MCF 10A (cell line): ENCODE measurements around the gene ABCC12. TPM values are rescaled to one million over a fixed set of nuclear protein-coding genes. Genes with fewer than 3 reads are reported as not detected.

Source experiments
- BruUV-seq: library from RNA; stranded (reverse); fragments of 400-500 nt; replicated peaks from 2 replicates; lab custom pipeline; 2021; lab: Mats Ljungman, UMichigan
- CTCF ChIA-PET: fragments of 300-600 bp; sonication (Branson Sonifier 250); formaldehyde crosslinking; extraction: SDS; loops from one replicate; lab custom pipeline; 2021; ENCODE audit warnings: antibody characterized with exemption, inconsistent platforms; lab: Yijun Ruan, JAX
- POLR2A ChIA-PET: fragments of 300-600, 350-650 bp; sonication (Branson Sonifier 250); formaldehyde crosslinking; extraction: SDS; loops from one replicate; lab custom pipeline; 2020; ENCODE audit warnings: antibody characterized with exemption, inconsistent platforms; lab: Yijun Ruan, JAX
- DNase-seq: peaks from one replicate; pipeline ENCODE4 v3.0.0-alpha.2; 2018; ENCODE audit not compliant: unreplicated experiment
- H3K27ac Mint-ChIP-seq: one replicate; pipeline ENCODE4 v1.8.0; 2022; ENCODE audit warnings: mild to moderate bottlenecking, low read depth, mixed read lengths; ENCODE audit not compliant: unreplicated experiment
- H3K27me3 Mint-ChIP-seq: one replicate; pipeline ENCODE4 v1.8.0; 2022; ENCODE audit warnings: mixed read lengths; ENCODE audit not compliant: insufficient read depth, unreplicated experiment
- H3K36me3 Mint-ChIP-seq: one replicate; pipeline ENCODE4 v1.8.0; 2022; ENCODE audit warnings: mild to moderate bottlenecking, moderate library complexity, mixed read lengths; ENCODE audit not compliant: insufficient read depth, unreplicated experiment
- H3K4me1 Mint-ChIP-seq: one replicate; pipeline ENCODE4 v1.8.0; 2022; ENCODE audit warnings: mixed read lengths; ENCODE audit not compliant: insufficient read depth, unreplicated experiment
- H3K4me3 Mint-ChIP-seq: one replicate; pipeline ENCODE4 v1.8.0; 2022; ENCODE audit warnings: mild to moderate bottlenecking, moderate library complexity, mixed read lengths; ENCODE audit not compliant: unreplicated experiment
- H3K9me3 Mint-ChIP-seq: one replicate; pipeline ENCODE4 v1.8.0; 2022; ENCODE audit warnings: mixed read lengths; ENCODE audit not compliant: unreplicated experiment
- CTCF ChIP-seq: fragments of 200-600 bp; IDR thresholded peaks from one replicate; pipeline ENCODE4 v1.8.0; 2022; ENCODE audit warnings: antibody characterized with exemption, mild to moderate bottlenecking; ENCODE audit not compliant: unreplicated experiment
- intact Hi-C: fragments of 100-400 bp; cut with micrococcal nuclease; formaldehyde crosslinking; loops from 2 replicates; pipeline ENCODE4 v1.14.1; 2022
- total RNA-seq: library from RNA; stranded (reverse); gene quantifications from 2 replicates; pipeline ENCODE4 v1.2.3, GENCODE V29; 2022

ABCC12 gene
- total RNA-seq, 1 experiment from 2014 or later: not detected

DNA sequence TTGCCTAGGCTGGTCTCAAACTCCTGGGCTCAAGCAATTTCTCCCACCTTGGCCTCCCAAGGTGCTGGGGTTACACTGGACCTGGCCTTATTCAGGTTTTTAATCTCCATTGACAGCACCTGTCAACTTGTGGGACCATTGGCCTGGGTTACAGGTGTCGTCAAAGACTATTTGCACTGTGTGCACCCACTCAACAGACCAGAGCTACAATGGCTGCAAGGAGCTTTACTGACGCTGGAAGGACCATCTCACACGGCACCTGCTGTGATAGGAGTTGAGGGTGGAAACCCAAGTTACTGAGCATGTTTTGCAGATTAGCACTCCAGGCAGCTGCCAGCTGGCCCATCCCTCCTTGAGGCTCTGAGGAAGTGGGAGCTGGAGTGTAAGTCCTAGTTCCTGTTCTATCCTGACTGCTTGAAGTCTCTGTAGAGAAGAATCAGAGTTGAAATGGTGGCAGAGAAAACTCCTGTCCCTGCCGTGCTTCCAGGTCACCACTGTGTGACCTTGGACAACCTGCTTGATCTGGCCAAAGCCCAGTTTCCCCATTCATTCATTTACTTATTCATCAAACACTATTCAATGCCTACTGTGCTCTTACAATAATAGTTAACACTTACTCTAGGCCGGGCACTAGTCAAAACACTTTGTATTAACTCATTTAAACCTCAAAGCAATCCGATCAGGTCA is 45.9 kb upstream of the ABCC12 start:
- no peak for DNase-seq
- TF ChIP-seq CTCF: no peak
- intact Hi-C loops: no loop called here
- no peak overlapping the region for H3K4me3 Mint-ChIP-seq
- ChIA-PET POLR2A (interaction anchor here (1.2 kb wide), 1 partner anchor 10 kb away, joined by 5 read pairs; no protein-coding TSS in a partner anchor), CTCF (no interaction called here)
- no peaks in the 10 kb centered on the region for H3K36me3 Mint-ChIP-seq
- H3K9me3 Mint-ChIP-seq: no peaks in the 10 kb centered on the region
- peaks cover 10% of the 10 kb centered on the region for H3K4me1 Mint-ChIP-seq
- no peak overlapping the region for H3K27ac Mint-ChIP-seq
- H3K27me3 Mint-ChIP-seq: no peaks in the 10 kb centered on the region
- no TSS peak for BruUV-seq

DNA sequence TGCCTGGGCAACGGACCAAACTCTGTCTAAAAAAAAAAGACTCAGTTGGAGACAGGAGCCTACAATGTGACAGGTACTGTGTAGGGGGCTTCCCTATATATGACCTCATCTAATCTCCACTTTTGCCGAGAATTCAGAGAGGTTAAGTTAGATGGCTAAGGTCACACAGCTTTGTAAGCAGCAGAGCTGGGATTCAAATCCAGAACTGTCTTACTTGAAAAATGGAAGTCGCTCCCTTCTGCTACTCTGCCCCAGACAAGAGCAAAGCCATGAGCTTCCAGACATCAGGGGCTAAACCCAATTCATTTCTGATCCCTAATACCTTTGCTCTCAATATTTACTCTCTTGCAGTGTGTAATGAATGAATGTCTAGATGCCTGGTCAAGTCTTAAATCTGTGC is 41.5 kb upstream of the ABCC12 start:
- TF ChIP-seq CTCF: no peak
- no peak overlapping the region for H3K4me3 Mint-ChIP-seq
- BruUV-seq: no TSS peak
- CTCF ChIA-PET: no interaction called here
- DNase-seq: no peak
- no peaks in the 10 kb centered on the region for H3K36me3 Mint-ChIP-seq
- H3K27ac Mint-ChIP-seq: no peak overlapping the region
- H3K4me1 Mint-ChIP-seq: peaks cover 8% of the 10 kb centered on the region
- no peaks in the 10 kb centered on the region for H3K9me3 Mint-ChIP-seq
- POLR2A ChIA-PET: no interaction called here
- H3K27me3 Mint-ChIP-seq: no peaks in the 10 kb centered on the region
- intact Hi-C loops: no loop called here

- POLR2A ChIA-PET: interaction anchor here (0.6 to 1.5 kb wide), 6 partner anchors 10 to 1221 kb away, joined by 3 to 8 read pairs (median 5); partner anchors contain the start of gene LONP2
- no peak for TF ChIP-seq CTCF
- no TSS peak for BruUV-seq
- H3K27ac Mint-ChIP-seq: peak overlapping the region; percentile 73
- peaks cover 8% of the 10 kb centered on the region for H3K4me1 Mint-ChIP-seq
- DNase-seq: peak; percentile 93
- H3K9me3 Mint-ChIP-seq: no peaks in the 10 kb centered on the region
- no peaks in the 10 kb centered on the region for H3K36me3 Mint-ChIP-seq
- CTCF ChIA-PET: interaction anchor here (0.6 to 1.8 kb wide), 8 partner anchors 9 to 1398 kb away, joined by 3 to 6 read pairs (median 4); no protein-coding TSS in a partner anchor
- intact Hi-C loops: no loop called here
- H3K4me3 Mint-ChIP-seq: no peak overlapping the region
- H3K27me3 Mint-ChIP-seq: no peaks in the 10 kb centered on the region
Observed at GRCh38 chr16:48194828-48195556, 39.2 kb upstream of the ABCC12 start.

- H3K4me1 Mint-ChIP-seq: peaks cover 8% of the 10 kb centered on the region
- H3K27ac Mint-ChIP-seq: no peak overlapping the region
- H3K36me3 Mint-ChIP-seq: no peaks in the 10 kb centered on the region
- no peak for TF ChIP-seq CTCF
- no peak overlapping the region for H3K4me3 Mint-ChIP-seq
- DNase-seq: no peak
- no peaks in the 10 kb centered on the region for H3K9me3 Mint-ChIP-seq
- intact Hi-C loops: no loop called here
- CTCF ChIA-PET: interaction anchor here (0.8 to 1.8 kb wide), 3 partner anchors 30 to 1050 kb away, joined by 3 to 6 read pairs (median 3); partner anchors contain the start of gene NETO2
- H3K27me3 Mint-ChIP-seq: no peaks in the 10 kb centered on the region
- POLR2A ChIA-PET: no interaction called here
- no TSS peak for BruUV-seq
Observed at GRCh38 chr16:48193846-48194245, 38.1 kb upstream of the ABCC12 start.
